GM11168 (cell line): Measurements from ENCODE around the gene OR5AC2.

Experiments
- in situ Hi-C: fragments of 300-500 bp; cut with MboI; formaldehyde crosslinking; loops from one replicate; pipeline ENCODE4 v1.12.0; 2022; ENCODE audit warnings: low sequenced_read_pairs; ENCODE audit not compliant: unreplicated experiment

The OR5AC2 gene, protein sequence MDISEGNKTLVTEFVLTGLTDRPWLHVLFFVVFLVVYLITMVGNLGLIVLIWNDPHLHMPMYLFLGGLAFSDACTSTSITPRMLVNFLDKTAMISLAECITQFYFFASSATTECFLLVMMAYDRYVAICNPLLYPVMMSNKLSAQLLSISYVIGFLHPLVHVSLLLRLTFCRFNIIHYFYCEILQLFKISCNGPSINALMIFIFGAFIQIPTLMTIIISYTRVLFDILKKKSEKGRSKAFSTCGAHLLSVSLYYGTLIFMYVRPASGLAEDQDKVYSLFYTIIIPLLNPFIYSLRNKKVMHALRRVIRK

DNA sequence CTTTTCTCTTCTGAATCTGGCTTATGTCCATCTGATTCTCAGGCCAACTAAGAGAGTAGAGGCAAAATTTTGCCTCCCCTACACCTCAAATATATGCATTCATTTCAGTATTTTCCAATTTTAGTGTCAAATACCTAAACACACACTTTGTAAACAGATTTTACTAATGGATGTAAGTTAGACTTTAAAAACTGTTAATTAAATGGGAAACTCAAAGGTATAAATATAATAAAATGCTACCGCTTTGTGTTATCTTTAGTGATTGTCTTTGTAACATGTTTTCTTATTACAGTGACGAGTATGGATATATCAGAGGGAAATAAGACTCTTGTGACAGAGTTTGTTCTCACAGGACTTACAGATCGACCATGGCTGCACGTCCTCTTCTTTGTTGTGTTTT, at the start of gene OR5AC2:
Gene OR5AC2, plus strand, starts transcription at position 301 of the 400 bp plus-strand sequence. Its CDS starts 0 bp downstream, at position 301.
- in situ Hi-C loops: no loop called here

GRCh38 chr3:98038286-98038685, 48.7 kb upstream of the OR5AC2 start:
- in situ Hi-C loops: loop anchor here (25.0 kb wide), 1 partner anchor 549 kb away; the partner anchor contains the start of gene CPOX

DNA sequence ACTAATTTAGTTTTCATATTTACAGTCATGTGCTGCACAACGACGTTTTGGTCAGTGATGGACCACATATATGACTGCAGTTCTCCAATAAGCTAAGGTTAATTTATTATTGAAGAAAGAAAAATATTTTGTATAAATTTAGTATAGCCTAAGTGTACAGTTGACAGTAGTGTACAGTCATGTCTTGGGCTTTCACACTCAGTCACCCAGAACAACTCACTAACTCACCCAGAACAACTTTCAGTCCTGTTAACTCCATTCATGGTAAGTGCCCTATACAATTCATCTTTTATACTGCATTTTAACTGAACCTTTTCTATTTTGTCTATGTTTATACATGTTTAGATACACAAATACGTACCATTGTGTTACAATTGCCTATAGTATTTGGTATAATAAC, 48.1 kb upstream of the OR5AC2 start:
- in situ Hi-C loops: loop anchor here (25.0 kb wide), 1 partner anchor 548 kb away; the partner anchor contains the start of gene CPOX

DNA sequence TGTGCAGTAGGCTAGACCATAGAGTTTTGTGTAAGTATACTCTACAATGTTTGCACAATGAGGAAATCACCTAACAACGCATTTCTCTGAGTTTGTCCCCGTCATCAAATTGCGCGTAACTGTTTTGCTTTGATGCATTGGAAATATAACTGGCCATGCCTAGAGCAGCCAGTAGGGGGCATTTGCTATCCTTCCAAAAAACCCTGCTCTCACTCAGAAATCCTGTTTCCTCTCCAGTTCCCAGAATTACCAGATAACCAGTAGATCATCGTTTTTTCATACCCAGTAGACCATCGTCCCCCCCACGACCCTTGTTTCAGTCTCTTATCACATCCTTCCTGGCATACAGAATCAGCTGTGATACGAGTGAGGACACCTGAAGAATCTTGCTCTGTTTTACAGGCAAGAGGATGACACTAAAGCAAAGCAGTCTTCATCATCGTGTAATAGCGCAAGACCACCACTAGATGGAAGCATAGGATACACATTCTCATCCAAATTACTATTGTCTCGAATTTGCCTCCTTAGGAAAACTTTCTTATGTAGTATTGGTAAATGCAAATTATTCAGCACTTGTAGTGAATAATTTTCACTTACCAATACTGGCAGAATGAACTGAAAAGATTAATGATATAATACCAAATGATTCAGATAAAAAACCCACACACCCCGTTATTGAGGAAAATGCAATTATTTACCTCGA, 47.5 kb upstream of the OR5AC2 start:
- in situ Hi-C loops: loop anchor here (10.0 to 25.0 kb wide), 2 partner anchors 295 to 548 kb away; partner anchors contain the start of gene CPOX

GRCh38 chr3:98041350-98041749, 45.6 kb upstream of the OR5AC2 start:
- in situ Hi-C loops: loop anchor here (10.0 to 25.0 kb wide), 2 partner anchors 293 to 546 kb away; partner anchors contain the start of gene CPOX

DNA sequence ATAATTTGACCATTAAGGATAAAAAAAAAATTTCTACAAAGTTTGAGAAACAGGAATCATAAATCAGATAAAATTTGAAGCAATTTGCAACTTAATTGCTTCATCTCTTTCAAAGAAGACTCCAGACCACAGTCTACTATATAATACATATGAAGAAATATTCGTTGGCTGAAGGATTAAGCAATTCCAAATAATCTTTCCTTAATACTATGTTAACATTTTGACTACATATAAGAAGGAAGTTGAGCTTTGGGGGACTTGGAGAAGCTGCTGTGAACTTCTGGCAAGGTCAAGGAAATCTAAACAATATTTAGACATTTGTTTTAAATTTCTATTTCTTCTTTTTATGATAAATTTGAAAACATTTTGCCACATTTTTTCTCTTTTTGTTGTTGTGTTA, 38.4 kb upstream of the OR5AC2 start:
- in situ Hi-C loops: loop anchor here (10.0 to 25.0 kb wide), 2 partner anchors 286 to 539 kb away; partner anchors contain the start of gene CPOX

DNA sequence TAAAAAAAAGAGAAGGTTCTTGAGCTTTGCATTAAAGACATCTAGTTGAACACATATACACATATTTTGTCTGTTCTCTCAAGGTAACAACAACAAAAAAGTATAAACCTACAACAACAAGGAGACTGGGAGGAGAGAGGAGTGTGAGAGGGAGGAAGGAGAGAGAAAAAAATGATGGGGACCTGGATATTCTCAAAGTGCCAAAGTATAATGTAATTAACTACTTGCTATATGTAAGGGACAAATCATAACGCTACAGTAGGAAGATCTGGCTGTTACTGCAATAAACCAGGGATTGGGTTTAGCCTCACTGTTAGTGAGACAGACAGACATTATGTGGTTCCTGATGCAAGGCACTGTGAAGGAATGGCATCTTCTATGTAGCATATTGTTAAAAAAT, 37.7 kb upstream of the OR5AC2 start:
- in situ Hi-C loops: loop anchor here (10.0 to 25.0 kb wide), 2 partner anchors 286 to 538 kb away; partner anchors contain the start of gene CPOX

DNA sequence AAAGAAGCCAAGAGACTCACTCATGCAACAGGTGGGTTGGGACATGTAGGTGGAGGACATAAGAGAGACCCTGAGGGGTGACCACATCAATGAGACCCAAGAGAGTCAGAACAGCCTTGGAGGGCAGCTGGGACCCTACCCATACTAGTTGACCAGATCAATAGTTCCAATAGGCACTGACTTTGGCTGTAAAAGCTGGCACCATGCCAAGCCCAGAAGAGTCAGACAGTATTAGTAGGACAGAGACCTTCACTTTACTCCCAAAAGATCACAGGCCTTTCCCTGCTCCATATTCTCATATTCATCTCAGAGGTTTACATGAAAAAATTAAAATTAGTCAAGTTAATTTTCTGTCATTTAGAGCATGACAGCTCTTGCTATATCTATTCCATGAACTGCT, 30.9 kb upstream of the OR5AC2 start:
- in situ Hi-C loops: no loop called here

DNA sequence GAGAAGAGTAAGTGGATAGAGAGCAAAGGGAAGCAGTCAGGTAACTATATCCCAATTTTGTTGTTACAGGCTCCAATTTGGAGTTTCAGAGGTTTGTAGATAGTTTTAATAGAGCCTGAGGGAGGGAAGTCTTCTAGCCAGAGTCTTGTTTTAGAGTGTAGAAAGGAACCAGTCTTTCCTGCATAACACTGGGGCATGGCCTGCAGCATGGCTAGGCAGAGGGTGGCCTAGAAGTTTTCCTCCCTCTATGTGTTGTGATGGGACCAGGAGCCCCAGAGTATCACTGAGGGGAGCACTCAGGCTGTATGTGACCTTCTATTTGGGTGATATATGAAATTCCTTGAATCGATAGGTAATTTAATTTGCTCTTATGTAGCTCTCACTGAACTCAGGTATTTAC, 29.3 kb upstream of the OR5AC2 start:
- in situ Hi-C loops: no loop called here

GRCh38 chr3:98058244-98058960, 28.6 kb upstream of the OR5AC2 start:
- in situ Hi-C loops: no loop called here

GRCh38 chr3:98068824-98069223, 18.1 kb upstream of the OR5AC2 start:
- in situ Hi-C loops: no loop called here

DNA sequence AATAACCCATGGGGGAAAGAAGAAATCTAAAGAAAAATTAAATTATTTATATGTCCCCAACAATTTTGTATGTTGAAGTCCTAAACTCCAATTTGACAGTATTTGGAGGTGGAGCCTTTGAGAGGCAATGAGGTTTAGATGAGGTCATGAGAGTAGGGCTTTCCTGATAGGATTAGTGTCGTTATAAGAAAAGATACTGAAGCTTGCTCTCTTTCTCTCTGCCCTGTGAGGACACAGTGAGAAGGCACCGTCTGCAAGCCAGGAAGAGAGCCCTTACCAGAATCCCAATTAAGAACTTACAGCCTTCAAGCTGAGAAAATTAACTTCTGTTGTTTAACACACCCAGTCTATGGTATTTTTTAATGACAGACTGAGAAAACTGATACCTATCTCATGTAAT, 16.1 kb upstream of the OR5AC2 start:
- in situ Hi-C loops: no loop called here

DNA sequence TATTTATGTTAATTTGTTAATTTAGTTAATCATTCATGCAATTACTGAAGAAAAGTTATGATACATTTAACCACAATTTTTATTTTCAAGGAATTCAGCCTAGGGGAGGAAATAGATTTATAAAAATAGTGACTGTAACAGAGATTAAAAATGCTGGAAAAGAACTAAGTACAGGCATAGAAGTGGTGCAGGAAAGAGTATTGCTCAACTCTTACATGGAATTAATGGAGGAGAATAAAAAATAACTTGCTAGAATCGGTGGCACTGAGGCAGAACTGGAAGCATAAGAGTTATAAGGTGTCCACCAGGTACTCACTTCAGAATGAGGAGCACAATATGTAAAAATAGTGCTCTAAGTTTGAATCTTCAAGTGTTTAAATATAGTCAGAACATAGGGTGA, 13.5 kb upstream of the OR5AC2 start:
- in situ Hi-C loops: no loop called here

DNA sequence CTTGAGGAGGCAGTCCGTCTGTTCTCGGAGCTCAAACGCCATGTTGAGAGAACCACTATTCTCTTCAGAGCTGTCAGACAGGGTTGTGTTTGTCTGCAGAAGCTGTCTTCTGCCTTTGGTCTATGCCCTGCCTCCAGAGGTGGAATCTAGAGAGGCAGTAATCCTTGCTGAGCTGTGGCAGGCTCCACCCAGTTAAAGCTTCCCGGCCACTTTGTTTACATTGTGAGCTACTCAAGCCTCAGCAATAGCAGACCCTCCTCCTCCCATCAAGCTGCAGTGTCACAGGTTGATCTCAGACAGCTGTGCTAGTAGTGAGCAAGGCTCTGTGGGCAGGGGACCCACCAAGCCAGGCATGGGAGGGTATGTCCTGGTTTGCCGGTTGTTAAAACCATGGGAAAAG, 8.9 kb downstream of the OR5AC2 start:
- in situ Hi-C loops: no loop called here

- in situ Hi-C loops: no loop called here
Measured at GRCh38 chr3:98099848-98100247, 12.9 kb downstream of the OR5AC2 start.

DNA sequence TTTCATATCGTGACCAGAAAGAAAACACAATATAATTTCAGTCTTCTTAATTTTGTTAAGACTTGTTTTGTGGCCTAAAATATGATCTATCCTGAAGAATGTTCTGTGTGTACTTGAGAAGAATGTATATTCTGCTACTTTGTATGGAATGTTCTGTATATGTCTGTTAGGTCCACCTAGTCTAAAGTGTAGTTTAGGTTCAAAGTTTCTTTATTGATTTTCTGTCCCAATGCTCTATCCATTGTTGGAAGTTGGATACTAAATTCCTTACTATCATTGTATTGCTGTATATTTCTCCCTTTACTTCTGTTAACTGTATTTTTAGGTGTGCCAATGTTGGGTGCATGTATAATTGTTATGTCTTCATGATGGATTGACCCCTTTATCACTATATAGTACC, 21.2 kb downstream of the OR5AC2 start:
- in situ Hi-C loops: no loop called here

- in situ Hi-C loops: no loop called here
Measured at GRCh38 chr3:98109807-98110549, 23.0 kb downstream of the OR5AC2 start.

- in situ Hi-C loops: no loop called here
Measured at GRCh38 chr3:98110550-98110908, 23.6 kb downstream of the OR5AC2 start.

GRCh38 chr3:98114264-98114663, 27.3 kb downstream of the OR5AC2 start:
- in situ Hi-C loops: no loop called here

DNA sequence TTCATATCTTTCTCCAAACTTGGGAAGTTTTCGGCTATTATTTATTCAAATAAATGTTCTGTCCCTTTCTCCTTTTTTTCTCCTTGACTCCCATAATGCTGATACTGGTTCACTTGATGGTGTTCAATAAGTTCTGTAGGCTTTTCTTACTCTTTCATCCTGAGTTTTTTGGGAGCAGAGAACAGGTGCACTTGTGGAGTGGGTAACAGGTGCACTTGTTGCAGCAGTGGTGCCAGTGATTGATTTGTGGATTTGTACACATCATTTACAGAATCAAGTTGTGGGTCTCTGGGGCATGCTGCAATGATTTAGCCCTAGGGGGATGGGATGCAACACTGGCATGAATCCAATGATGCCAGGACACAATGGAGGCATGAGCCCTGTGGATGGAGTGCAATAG, 28.7 kb downstream of the OR5AC2 start:
- in situ Hi-C loops: no loop called here
